D721Med (cell line): Measurements from ENCODE around the gene MYOZ1.
"Not testable (repeated sequence)": the region's sequence is repeated elsewhere in the genome, so short reads cannot be mapped to it uniquely, and the experiment has no call there.

Experiments
- DNase-seq: peaks from one replicate; pipeline ENCODE4 v3.0.0; 2011; ENCODE audit warnings: low spot score; ENCODE audit not compliant: insufficient read length
- FAIRE-seq: peaks from 2 replicates; lab custom pipeline; 2011; peaks lifted over from hg19 to GRCh38; lab: Jason Lieb, UNC
- TF ChIP-seq, protein P1 (sequence below): IDR thresholded peaks from 2 replicates; pipeline ENCODE4 v1.5.1; 2012; ENCODE audit warnings: mild to moderate bottlenecking, control low read depth; ENCODE audit not compliant: insufficient read depth; ENCODE audit errors: missing control alignments

Gene MYOZ1

DNA sequence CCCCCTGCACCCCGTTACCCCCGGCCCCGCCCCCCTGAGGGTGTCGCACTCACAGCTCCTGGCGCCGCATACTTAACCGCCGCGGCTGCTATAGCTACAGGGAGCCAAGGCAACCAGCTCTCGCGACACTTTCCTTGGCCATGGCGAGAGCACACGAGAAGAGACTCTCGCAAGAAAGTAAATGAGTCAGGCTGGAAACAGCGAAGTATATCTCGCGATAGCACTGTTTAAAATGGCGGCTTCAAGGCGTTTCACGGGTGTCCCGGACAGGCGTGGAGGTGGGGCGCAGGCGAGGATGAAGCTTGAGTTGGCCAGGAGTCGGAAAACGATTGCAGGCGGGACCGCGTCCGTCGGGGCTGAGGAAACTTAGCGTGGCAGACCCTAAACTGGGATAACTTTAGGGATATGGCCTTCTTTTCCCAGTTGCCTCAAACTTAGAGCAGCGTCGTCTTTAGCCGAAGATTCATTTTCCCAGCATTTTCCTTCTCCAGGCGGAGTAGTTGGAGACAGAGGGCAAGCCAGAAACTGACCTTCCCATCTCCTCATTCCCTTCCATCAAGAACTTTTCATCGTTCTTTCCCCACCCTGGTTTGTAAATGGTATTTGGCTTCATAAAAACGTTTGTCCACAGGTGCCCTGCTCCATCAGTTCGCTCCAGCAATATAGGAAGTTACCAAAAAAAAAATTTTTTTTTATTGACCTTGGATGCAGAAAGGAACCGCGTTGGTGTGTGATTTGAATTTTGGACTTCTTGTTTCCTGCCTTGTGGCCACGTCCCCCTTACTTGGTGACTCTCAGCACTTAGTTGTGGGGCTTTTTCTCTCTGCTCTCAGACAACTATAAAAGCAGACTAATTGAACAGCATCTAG, 15.2 kb downstream of the MYOZ1 start:
- peak; percentile 90 for DNase-seq
- TF ChIP-seq, protein P1, sequence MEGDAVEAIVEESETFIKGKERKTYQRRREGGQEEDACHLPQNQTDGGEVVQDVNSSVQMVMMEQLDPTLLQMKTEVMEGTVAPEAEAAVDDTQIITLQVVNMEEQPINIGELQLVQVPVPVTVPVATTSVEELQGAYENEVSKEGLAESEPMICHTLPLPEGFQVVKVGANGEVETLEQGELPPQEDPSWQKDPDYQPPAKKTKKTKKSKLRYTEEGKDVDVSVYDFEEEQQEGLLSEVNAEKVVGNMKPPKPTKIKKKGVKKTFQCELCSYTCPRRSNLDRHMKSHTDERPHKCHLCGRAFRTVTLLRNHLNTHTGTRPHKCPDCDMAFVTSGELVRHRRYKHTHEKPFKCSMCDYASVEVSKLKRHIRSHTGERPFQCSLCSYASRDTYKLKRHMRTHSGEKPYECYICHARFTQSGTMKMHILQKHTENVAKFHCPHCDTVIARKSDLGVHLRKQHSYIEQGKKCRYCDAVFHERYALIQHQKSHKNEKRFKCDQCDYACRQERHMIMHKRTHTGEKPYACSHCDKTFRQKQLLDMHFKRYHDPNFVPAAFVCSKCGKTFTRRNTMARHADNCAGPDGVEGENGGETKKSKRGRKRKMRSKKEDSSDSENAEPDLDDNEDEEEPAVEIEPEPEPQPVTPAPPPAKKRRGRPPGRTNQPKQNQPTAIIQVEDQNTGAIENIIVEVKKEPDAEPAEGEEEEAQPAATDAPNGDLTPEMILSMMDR = no peak
- no peak for FAIRE-seq

DNA sequence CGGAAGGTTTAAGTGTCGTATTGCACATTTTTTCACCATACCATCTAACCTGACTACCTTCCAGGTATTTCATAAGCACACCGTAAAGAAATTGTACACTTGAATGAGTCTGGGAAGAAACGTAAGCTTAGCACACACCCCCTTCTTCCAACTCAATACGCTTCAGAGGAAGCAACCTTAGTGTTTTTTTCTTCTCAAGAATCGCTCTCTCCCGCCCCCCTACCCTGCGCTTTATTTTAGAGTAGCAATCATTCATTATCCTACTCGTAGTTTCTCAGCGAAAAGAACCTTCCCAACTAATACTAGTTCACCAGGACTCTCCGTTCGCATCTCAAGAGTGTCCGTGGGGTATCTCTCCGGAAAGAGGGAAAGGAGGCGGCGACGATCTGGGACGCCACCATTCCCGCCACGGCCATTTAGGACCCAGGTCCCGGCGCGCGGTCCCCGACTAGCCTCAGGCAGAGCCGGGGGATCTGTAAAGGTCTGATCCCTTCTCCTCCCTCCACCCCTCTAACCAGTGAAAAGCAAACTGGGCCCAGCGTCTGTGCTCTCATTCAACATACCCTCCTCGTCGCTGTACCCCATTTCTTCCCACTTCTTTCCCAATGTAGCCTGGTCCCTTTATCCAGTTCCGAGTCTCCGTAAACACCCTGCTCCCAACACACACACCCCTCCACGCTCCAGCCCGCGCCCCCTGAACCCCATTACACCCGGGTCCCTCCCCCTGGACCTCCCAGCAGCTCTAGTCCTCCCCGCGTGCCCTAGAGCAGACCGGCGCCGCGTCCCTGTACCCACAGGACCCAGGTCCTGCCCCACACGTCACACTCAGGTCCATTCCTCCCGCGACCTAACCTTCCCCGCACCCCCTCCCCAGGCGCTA, 16.0 kb downstream of the MYOZ1 start:
- DNase-seq (peak; percentile 52), FAIRE-seq (no peak)
- TF ChIP-seq, protein P1 = no peak

DNA sequence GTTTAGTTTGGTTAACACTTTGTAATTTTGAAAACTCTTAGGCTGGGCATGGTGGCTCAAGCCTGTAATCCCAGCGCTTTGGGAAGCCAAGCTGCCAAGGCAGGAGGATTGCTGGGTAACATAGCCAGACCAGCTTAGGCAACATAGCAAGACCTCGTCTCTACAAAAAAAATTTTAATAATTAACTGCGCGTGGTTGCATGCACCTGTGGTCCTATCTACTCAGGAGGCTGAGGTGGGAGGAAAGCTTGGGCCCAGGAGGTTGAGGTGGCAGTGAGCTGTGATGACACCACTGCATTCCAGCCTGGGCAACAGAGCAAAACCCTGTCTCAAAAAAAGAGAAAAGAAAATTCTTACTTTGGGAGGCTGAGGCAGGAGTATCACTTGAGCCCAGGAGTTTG, 18.2 kb downstream of the MYOZ1 start:
- TF ChIP-seq, protein P1 = no peak
- FAIRE-seq = no peak

DNA sequence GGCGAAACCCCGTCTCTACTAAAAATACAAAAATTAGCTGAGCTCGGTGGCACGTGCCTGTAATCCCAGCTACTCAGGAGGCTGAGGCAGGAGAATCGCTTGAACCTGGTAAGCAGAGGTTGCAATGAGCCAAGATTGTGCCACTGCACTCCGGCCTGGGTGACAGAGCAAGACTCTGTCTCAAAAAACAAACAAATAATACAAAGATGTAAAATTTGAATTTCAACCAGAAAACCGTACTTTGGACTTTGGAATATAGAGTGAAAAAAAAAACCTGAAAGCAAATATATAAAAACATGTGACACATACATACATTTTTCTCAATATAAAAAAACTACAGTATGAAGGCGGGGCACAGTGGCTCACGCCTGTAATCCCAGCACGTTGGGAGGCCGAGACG, 20.3 kb downstream of the MYOZ1 start:
- FAIRE-seq = not testable (repeated sequence)

More for the DNA sequence above, 18.2 kb downstream of the MYOZ1 start:
- no peak for DNase-seq

DNA sequence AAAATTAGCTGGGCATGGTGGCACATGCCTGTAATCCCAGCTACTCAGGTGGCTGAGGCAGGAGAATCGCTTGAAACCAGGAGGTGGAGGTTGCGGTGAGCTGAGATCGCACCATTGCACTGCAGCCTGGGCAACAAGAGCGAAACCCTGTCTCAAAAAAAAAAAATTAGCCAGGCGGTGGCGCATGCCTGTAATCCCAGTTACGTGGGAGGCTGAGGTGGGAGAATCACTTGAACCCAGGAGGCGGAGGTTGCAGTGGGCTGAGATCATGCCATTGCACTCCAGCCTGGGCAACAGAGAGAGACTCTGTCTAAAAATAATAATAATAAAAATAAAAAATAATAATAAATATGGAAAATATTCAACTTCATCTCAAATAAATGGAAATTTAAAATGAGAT, 24.1 kb downstream of the MYOZ1 start:
- not testable (repeated sequence) for FAIRE-seq

More for the DNA sequence above, 20.3 kb downstream of the MYOZ1 start:
- DNase-seq = not testable (repeated sequence)

DNA sequence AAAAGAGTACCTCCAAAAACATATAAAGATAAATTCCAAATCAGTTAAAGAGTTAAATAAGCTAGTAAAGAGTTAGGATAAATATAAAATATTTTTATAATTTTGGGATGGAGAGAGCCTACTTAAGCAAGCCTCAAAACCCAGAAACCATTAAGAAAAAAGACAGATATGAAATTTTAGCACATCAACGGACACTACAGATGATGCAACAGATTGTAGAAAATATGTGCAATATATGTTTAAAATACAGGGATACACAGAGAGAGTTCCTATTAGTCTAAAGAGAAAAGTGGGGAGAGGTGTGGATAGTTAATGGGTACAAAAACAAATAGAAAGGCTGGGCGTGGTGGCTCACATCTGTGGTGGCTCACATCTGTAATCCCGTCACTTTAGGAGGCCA, 26.6 kb downstream of the MYOZ1 start:
- TF ChIP-seq, protein P1 = no peak
- DNase-seq = no peak
- FAIRE-seq = no peak

More for the DNA sequence above, 24.1 kb downstream of the MYOZ1 start:
- not testable (repeated sequence) for DNase-seq

DNA sequence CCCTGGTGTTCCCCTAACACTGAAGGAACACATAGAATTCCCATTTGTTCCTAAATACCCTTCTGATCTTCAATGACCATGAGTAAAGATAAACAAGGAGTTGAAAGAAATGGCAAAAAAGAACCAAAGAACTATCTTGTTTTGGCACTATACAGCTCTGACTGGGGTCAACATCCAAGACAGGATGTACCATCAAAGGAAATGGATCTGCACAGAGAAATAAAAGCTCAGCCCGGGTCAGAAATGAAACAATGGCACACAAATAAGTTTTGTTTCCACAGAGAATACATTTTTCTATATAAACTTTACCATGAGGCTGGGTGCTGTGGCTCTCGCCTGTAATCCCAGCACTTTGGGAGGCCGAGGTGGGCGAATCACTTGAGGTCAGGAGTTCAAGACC, 32.2 kb downstream of the MYOZ1 start:
- DNase-seq (no peak), FAIRE-seq (no peak)
- TF ChIP-seq, protein P1 = no peak
